Thoracic aorta (tissue), 2 donors: ENCODE results near the gene DUOXA1. TPM values are rescaled to one million over a fixed set of nuclear protein-coding genes. Genes with fewer than 3 reads are reported as not detected.

Source experiments
- total RNA-seq, 2 donors: library from RNA; depleted of rRNA; stranded (reverse); fragments of >200 nt; gene quantifications; one replicate each; pipeline versions ENCODE4 v1.1.0 to v1.2.3, GENCODE V29; 2016

Gene DUOXA1
- total RNA-seq, 2 donors from 2014 or later, result 6.8 TPM; not detected in 1

Other genes starting within 250 kb of the DUOXA1 start
- gene TERB2, start 173.2 kb downstream of the DUOXA1 start, total RNA-seq, result not detected
- 10 to 100 TPM in 1 of 2 donors, 1 to 10 TPM in 1; 6.6 to 10.7 TPM for gene SORD, start 106.7 kb downstream of the DUOXA1 start, total RNA-seq
- under 1 TPM in 1 of 2 donors, not detected in 1; 0.42 TPM for gene DUOX2, start 15.7 kb downstream of the DUOXA1 start, total RNA-seq
- gene DUOXA2, start 15.6 kb downstream of the DUOXA1 start, total RNA-seq, result not detected
- under 1 TPM; 0.56 to 0.68 TPM for gene DUOX1, start 115 bp upstream of the DUOXA1 start, total RNA-seq
- 10 to 100 TPM; 15.1 to 18.7 TPM for gene SHF, start 58.1 kb upstream of the DUOXA1 start, total RNA-seq
- gene SLC28A2, start 122.4 kb upstream of the DUOXA1 start, total RNA-seq, result not detected
- 10 to 100 TPM; 25.0 to 27.6 TPM for gene GATM, start 248.7 kb upstream of the DUOXA1 start, total RNA-seq